ENCODE results near the gene SPATA31E1.

Gene SPATA31E1

GRCh38 chr9:87882627-87883026 is at the start of gene SPATA31E1:
SPATA31E1 (plus strand) TSS chr9:87882877; CDS start chr9:87882892, 15 bp downstream.
- TF ChIP-seq CTCF (IDR thresholded peaks at IDR 0.05; ENCODE audit: insufficient read depth, low read depth, low read length, missing control alignments) = no peak
- DNase-seq (ENCODE audit: low read depth) = no peak
- H3K4me3 ChIP-seq (ENCODE audit: low read depth, low read length) = no peak within 1 kb of the TSS

DNA sequence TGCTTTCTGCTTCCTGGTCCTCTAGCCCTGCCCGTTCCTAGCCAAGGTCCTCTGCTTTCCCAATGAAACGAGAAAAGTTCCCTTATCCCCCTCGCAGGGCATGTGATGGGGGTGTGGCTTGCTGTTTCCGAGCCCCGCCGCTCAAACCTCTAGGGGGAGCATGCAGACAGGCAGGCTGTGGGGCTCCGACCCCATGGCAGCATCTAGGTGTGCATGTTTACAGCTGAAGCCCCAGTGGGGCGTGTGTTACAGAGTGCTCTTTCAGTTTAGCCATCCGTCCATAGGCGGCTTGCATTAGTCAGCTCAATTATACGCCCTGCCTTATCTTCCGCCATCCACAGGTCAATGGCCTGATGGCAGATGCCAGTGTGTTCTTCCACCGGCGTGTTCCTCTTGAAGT is 48.3 kb upstream of the SPATA31E1 start:
- H3K4me3 ChIP-seq (ENCODE audit: low read depth, low read length) = no peak overlapping the region
- no peak for DNase-seq (ENCODE audit: low read depth)
- TF ChIP-seq CTCF (IDR thresholded peaks at IDR 0.05; ENCODE audit: insufficient read depth, low read depth, low read length, missing control alignments) = no peak

- no peak overlapping the region for H3K4me3 ChIP-seq (ENCODE audit: low read depth, low read length)
- no peak for DNase-seq (ENCODE audit: low read depth)
- no peak for TF ChIP-seq CTCF (IDR thresholded peaks at IDR 0.05; ENCODE audit: insufficient read depth, low read depth, low read length, missing control alignments)
Observed at GRCh38 chr9:87836536-87836935, 46.1 kb upstream of the SPATA31E1 start.

DNA sequence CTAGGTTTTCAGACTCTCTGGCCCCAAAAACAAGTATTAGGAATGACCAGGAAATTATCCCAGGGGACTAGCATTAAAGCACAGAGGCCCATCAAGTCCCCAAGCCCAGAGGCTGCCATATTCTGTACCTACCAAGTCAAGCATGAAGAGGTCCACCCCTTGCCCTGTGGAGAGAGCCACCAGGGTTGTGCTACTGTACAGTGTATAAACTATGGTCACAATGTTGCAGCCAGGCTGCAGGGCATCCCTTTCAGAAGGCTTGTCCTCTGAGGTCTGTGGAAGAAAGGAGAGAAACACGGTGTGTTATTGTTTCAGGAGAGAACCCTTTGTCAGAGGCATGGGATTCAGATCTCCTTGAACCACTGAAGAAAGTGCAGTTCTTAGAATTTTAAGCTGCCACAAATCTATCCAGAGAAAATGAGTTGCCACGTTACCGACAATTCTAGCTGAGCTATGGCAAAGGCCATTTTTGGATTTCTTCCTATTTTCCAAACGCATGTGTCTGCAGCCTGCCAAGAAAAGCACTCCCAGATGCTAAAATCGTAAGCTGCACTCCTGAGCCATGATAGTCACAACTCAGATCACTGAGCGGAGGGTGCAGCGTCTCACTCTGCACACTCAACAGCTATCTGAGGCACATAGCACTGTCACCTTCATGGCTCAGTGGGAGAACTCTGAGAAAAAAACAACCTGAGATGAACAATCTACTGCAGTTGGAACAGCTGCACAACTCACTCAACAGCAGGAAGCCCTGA is 45.5 kb upstream of the SPATA31E1 start:
- no peak for TF ChIP-seq CTCF (IDR thresholded peaks at IDR 0.05; ENCODE audit: insufficient read depth, low read depth, low read length, missing control alignments)
- DNase-seq (ENCODE audit: low read depth) = no peak
- no peak overlapping the region for H3K4me3 ChIP-seq (ENCODE audit: low read depth, low read length)

- TF ChIP-seq CTCF (IDR thresholded peaks at IDR 0.05; ENCODE audit: insufficient read depth, low read depth, low read length, missing control alignments) = no peak
- no peak overlapping the region for H3K4me3 ChIP-seq (ENCODE audit: low read depth, low read length)
- DNase-seq (ENCODE audit: low read depth) = no peak
Observed at GRCh38 chr9:87840134-87840533, 42.5 kb upstream of the SPATA31E1 start.

DNA sequence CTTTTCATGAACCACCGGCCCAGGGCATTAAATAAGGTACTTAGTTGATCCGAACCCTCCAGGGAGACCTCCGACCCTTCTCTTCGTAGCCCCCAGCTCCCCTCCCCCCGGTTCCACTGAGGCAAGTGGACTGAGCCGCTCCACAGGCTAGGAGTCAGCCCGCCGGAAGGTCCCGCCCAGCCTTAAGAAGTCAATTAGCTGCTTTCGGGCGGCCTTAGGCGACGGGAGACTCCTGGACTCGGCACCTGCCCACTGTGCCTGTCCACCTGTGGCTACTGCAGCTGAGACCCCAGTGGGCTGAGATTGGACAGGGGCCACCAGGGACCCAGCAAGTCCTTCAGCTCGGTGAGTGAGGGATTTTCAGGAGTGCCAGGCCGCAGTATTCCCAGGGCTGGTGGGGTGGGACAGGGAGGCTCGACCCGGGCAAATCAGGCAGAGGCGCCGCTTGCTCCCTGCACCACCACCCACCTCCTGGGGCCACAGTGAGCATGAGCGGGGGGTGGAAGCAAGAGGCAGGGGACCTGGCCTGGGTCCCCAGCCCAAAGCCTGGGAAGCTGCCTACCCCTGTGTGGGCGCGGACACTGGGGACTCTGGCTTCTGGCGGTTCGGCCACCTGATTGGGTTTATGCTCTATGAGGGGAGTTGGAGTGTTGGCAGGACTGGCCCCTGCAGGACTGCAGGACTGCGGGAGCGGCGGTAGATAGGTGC is 39.6 kb upstream of the SPATA31E1 start:
- no peak overlapping the region for H3K4me3 ChIP-seq (ENCODE audit: low read depth, low read length)
- no peak for TF ChIP-seq CTCF (IDR thresholded peaks at IDR 0.05; ENCODE audit: insufficient read depth, low read depth, low read length, missing control alignments)
- DNase-seq (ENCODE audit: low read depth) = no peak

Data from GM12865 (cell line).